Ovary (tissue), 3 donors: ENCODE data around the gene RGS13.

ENCODE experiments used
- POLR2A ChIP-seq: fragments of 450-650 bp; IDR thresholded peaks from one replicate; pipeline ENCODE4 v1.6.1; 2017; ENCODE audit warnings: antibody characterized with exemption, mild to moderate bottlenecking, moderate library complexity
- TF ChIP-seq, protein P1 (sequence below), 3 donors: fragments of 450-650 bp in 2 of 3; fragments of 200-600 bp in 1 of 3; IDR thresholded peaks; one replicate each; pipeline versions ENCODE4 v1.5.1 to v1.8.0; 2016 to 2022; ENCODE audit warnings: antibody characterized with exemption in 3 of 3, mild to moderate bottlenecking in 1 of 3
- donor health status: DM: no; HTN: no; CAD: no.

- no peak for TF ChIP-seq POLR2A
- TF ChIP-seq, protein P1, sequence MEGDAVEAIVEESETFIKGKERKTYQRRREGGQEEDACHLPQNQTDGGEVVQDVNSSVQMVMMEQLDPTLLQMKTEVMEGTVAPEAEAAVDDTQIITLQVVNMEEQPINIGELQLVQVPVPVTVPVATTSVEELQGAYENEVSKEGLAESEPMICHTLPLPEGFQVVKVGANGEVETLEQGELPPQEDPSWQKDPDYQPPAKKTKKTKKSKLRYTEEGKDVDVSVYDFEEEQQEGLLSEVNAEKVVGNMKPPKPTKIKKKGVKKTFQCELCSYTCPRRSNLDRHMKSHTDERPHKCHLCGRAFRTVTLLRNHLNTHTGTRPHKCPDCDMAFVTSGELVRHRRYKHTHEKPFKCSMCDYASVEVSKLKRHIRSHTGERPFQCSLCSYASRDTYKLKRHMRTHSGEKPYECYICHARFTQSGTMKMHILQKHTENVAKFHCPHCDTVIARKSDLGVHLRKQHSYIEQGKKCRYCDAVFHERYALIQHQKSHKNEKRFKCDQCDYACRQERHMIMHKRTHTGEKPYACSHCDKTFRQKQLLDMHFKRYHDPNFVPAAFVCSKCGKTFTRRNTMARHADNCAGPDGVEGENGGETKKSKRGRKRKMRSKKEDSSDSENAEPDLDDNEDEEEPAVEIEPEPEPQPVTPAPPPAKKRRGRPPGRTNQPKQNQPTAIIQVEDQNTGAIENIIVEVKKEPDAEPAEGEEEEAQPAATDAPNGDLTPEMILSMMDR (IDR thresholded peaks at IDR 0.05), result no peak
Measured at GRCh38 chr1:192600275-192600674, 35.7 kb upstream of the RGS13 start.
